Fibroblast of the aortic adventitia (primary cell): ENCODE results near the gene NFS1. TPM values are rescaled to one million over a fixed set of nuclear protein-coding genes. Genes with fewer than 3 reads are reported as not detected.
"Not testable (repeated sequence)": the region's sequence is repeated elsewhere in the genome, so short reads cannot be mapped to it uniquely, and the experiment has no call there.

ENCODE experiments used
- DNase-seq: peaks from one replicate; pipeline ENCODE4 v3.0.0-alpha.2; 2010; ENCODE audit warnings: low read depth
- H3K4me3 ChIP-seq: 2 replicates; pipeline ENCODE4 v1.5.1; 2011; ENCODE audit warnings: low read depth, mild to moderate bottlenecking, control low read depth, low read length, moderate library complexity
- total RNA-seq: library from RNA; depleted of rRNA; stranded (reverse); fragments of >200 nt; gene quantifications from 2 replicates; pipeline ENCODE4 v1.2.3, GENCODE V29; 2012; ENCODE audit warnings: low replicate concordance
- TF ChIP-seq, protein P1 (sequence below): IDR thresholded peaks from 2 replicates; pipeline ENCODE4 v1.5.1; 2011; ENCODE audit warnings: mild to moderate bottlenecking, low read length, control low read depth, inconsistent platforms; ENCODE audit not compliant: insufficient read depth

Gene NFS1
- total RNA-seq, 1 donor, result 19.9 TPM

DNA sequence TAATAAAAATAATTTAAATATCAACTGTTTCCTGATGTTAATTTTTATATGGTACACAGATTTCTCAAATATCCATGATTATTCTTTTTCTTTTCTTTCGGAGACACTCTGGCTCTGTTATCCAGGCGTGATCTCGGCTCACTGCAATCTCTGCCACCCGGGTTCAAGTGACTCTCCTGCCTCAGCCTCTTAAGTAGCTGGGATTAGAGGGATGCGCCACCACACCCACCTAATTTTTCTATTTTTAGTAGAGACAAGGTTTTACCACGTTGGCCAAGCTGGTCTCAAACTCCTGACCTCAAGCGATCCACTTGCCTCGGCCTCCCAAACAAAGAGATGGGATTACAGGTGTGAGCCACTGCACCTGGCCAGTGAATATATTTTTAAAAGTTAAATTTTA is 20.6 kb upstream of the NFS1 start:
- TF ChIP-seq, protein P1, sequence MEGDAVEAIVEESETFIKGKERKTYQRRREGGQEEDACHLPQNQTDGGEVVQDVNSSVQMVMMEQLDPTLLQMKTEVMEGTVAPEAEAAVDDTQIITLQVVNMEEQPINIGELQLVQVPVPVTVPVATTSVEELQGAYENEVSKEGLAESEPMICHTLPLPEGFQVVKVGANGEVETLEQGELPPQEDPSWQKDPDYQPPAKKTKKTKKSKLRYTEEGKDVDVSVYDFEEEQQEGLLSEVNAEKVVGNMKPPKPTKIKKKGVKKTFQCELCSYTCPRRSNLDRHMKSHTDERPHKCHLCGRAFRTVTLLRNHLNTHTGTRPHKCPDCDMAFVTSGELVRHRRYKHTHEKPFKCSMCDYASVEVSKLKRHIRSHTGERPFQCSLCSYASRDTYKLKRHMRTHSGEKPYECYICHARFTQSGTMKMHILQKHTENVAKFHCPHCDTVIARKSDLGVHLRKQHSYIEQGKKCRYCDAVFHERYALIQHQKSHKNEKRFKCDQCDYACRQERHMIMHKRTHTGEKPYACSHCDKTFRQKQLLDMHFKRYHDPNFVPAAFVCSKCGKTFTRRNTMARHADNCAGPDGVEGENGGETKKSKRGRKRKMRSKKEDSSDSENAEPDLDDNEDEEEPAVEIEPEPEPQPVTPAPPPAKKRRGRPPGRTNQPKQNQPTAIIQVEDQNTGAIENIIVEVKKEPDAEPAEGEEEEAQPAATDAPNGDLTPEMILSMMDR, result no peak
- DNase-seq, result no peak
- no peak overlapping the region for H3K4me3 ChIP-seq

DNA sequence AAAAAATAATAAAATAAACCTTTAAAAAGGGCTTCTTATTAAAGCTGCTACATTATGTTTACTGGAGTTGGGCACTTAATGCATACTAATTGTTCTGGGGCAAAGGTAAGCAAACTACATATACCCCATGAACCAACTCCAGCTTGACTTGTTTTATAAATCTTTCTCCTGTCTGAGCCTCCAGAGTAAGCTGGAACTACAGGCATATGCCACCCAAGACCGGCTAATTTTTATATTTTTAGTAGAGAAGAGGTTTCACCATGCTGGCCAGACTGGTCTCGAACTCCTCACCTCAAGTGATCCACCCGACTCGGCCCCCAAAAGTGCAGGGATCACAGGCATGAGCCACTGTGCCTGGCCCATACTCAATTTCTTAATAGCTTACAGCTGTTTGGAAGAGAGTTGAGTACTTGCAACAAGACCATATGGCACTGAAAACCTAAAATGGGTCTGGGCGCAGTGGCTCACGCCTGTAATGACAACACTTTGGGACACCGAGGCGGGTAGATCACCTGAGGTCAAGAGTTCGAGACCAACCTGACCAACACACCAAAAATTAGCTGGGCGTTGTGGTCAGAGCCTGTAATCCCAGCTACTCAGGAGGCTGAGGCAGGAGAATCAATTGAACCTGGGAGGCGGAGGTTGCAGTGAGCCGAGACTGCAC is 20.0 kb upstream of the NFS1 start:
- no peak overlapping the region for H3K4me3 ChIP-seq
- no peak for DNase-seq
- TF ChIP-seq, protein P1, result no peak

DNA sequence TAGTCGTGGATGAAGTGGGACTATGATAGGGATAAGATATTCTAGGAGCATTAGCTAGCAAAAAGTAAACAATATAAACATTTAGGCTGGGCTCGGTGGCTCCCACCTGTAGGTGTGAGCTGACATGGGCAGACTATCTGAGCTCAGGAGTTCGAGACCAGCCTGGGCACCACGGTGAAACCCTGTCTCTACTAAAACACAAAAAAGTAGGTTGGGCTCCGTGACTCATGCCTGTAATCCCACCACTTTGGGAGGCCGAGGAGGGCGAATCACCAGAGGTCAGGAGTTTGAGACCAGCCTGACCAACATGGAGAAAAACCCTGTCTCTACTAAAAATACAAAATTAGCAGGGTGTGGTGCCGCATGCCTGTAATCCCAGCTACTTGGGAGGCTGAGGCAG is 19.2 kb upstream of the NFS1 start:
- not testable (repeated sequence) for H3K4me3 ChIP-seq, DNase-seq

DNA sequence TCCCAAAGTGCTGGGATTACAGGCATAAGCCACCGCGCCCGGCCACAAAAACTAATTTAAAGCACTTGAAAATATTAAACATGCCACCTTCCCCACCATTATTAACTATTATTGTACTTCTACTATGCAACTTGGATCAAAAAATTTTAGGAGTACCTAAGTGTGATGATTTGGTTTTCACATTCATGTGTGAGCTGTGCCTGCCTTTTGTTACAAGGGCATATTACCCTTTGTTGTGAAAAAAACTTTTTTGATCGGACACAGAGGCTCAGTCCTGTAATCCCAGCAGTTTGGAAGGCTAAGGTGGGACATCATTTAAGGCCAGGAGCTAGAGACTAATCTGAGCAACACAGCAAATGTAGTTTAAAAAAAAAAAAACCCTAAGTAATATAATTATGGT is 17.2 kb upstream of the NFS1 start:
- no peak for DNase-seq
- H3K4me3 ChIP-seq, result no peak overlapping the region
- TF ChIP-seq, protein P1, result no peak

DNA sequence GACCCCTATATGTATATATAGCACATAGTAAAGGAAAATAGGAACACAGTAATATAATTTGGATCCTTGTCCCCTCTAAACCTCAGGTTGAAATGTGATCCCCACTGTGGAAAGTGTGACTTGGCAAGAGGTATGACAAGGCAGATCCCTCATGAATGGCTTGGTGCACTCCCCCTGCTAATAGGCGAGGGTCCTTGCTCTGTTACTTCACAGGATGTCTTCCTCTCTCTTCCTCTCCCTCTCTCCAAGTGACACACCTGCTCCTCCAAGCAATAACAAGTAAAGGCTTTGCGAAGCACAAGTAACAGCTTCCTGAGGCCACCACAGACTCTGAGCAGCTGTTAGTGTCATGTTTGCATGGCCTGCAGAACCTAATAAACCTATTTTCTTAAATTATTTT is 16.5 kb upstream of the NFS1 start:
- TF ChIP-seq, protein P1, result no peak
- no peak overlapping the region for H3K4me3 ChIP-seq
- no peak for DNase-seq

DNA sequence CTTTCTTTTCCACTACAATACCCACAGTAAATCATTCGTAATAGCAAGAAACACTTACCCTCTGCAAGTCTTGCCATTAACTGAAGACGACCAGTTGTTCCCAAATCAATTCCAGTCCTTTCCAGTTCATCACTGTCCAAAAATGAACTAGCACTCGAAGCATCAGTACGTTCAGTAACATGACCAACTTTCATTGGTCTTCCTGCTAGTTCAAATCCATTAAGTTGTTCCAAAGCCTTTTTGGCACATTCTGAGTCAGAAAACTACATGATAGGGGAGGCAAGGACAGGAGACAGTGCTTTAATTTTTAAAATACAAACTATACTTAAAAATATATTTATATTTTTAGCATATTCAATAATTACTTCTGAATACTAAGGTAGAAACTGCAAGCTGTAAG is 15.0 kb upstream of the NFS1 start:
- no peak for DNase-seq
- no peak overlapping the region for H3K4me3 ChIP-seq
- TF ChIP-seq, protein P1, result no peak

DNA sequence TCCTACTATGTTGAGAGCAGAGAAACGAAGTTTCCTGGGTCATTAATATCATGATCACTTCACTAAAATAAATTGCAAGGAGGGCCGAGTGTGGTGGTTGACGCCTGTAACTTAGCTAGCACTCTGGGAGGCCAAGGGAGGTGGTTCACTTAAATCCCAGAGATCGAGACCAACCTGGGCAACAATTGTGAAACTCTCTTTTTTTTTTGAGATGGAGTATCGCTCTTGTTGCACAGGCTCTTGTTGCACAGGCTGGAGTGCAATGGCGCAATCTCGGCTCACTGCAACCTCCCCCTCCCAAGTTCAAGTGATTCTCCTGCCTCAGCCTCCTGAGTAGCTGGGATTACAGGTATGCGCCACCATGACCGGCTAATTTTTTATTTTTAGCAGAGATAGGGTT is 14.0 kb upstream of the NFS1 start:
- not testable (repeated sequence) for DNase-seq, H3K4me3 ChIP-seq

DNA sequence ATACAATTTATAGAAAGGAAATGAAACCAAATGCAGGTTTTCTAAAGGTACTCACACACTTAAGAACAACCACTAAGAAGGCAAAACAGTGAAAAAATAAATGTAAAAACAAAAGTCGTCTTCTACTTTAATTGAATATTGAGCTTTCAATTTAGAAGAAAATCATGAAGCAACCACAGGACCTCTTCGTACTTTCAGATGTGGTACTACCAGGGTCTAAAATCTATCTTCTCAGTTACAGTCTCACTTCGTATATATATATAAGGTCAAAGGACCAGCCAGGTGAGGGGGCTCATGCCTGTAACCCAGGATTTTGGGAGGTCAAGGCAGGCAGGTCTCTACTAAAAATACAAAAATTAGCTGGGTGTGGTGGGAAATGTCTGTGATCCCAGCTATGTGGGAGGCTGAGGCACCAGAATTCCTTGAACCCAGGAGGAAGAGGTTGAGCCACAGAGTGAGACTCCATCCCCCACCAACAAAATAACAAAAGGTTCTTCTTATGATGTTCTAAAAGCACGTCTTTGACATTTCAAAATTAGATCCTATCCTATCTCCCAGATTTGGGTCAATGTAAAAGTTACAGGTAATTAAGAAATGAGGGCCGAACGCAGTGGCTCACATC is 12.5 kb upstream of the NFS1 start:
- TF ChIP-seq, protein P1, result no peak
- no peak for DNase-seq
- no peak overlapping the region for H3K4me3 ChIP-seq
